ENCODE measurements around the gene ZNF208.
"Not testable (repeated sequence)": the region's sequence is repeated elsewhere in the genome, so short reads cannot be mapped to it uniquely, and the experiment has no call there.

ZNF208 gene

GRCh38 chr19:22010437-22011143 lies at the start of gene ZNF208:
ZNF208 (minus strand) TSS chr19:22010943; CDS start chr19:22010794, 149 bp downstream.
- intact Hi-C loops (cut with DNase I), result not testable (repeated sequence)
- peak in 9 of 10 donors; percentile 6 to 88 (median 40) for DNase-seq

DNA sequence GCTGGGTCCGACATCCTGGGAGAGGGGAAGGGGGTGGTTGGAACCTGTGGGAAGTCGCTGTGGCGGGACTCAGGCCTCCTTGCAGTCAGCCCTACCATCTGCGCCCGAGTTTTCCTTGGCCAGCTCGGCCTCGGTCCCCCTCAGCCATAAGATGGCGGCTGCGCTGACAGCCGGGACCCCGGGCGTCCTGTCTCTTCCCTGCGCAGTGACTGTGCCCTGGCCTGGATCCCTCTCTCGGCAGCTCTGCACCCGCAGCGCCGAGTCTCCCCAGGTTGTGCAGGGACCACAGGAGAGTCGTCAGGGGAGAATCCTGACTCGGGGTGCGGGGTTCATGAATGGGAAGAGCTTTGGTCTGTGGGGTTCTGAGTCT lies 41.9 kb upstream of the ZNF208 start:
- peak in 1 of 10 donors; percentile 77 for DNase-seq
- intact Hi-C loops (cut with DNase I), result no loop called here

DNA sequence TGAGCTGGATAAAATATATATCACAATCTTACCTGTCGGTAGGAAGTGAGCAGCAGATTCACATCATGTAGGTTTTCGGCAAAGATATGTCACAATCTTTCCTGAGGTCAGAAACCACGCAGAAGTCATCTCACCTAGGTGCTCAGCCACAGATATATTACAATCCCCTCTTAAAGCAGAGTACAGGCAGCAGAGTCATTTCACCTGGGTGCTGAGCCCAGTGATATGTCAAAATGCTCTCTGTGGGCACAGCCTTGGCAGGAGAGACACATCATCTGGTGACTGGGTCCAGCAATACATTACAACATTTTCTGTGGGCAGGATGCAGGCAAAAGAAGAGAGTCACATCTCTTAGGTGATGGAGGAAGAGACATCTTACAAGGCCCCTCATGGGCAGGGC lies 30.4 kb upstream of the ZNF208 start:
- DNase-seq; intact Hi-C loops (cut with DNase I): not testable (repeated sequence)

GRCh38 chr19:22030680-22031079 lies 19.9 kb upstream of the ZNF208 start:
- intact Hi-C loops (cut with DNase I), result no loop called here

GRCh38 chr19:22026687-22027086 lies 15.9 kb upstream of the ZNF208 start:
- intact Hi-C loops (cut with DNase I), result no loop called here
- no peak for DNase-seq

More at GRCh38 chr19:22030680-22031079, 19.9 kb upstream of the ZNF208 start:
- no peak for DNase-seq

DNA sequence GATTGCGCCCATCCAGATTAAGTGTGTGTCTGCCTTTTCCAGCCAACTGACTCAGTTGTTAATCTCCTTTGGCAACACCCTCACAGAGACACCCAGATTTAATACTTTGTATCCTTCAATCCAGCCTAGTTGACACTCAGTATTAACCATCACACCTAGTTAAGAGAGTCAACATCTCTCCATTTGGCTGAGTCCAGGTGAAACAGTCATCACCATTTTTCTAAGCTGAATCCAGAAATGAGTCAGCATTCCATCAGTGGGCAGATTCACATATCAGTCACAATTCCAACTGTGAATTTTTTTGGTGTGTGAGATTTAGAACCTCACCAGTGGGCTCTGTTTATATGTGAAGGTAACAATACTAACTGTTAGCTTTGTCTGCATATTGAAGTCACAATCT lies 14.8 kb upstream of the ZNF208 start:
- intact Hi-C loops (cut with DNase I); DNase-seq: not testable (repeated sequence)

GRCh38 chr19:21970466-21970865 lies 40.3 kb downstream of the ZNF208 start:
- no peak for DNase-seq
- intact Hi-C loops (cut with DNase I), result no loop called here

GRCh38 chr19:21947775-21948174 lies 63.0 kb downstream of the ZNF208 start:
- intact Hi-C loops (cut with DNase I), result no loop called here
- DNase-seq, result no peak

DNA sequence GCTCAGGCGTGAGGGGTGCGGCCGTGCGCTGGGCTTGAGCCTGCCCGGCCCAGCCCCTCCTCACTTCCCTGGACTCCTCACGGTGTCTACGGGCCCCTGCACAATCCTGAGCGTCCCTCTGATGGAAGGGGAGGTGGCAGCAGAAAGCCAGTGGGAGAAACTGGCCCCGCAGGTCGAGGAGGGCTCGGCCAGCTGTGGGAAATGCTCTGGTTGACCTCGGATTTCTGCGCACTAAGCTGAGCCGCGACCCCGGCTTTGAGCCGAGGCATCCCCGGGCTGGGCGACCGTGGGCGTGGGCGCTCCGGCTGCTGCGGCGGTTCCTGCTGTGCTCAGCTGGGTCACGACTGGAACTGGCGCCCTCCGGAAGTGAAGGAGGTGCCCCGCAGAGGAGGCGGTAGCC lies 70.1 kb downstream of the ZNF208 start:
- DNase-seq, result peak in 4 of 10 donors; percentile 19 to 69 (median 58)
- intact Hi-C loops (cut with DNase I), result no loop called here

DNA sequence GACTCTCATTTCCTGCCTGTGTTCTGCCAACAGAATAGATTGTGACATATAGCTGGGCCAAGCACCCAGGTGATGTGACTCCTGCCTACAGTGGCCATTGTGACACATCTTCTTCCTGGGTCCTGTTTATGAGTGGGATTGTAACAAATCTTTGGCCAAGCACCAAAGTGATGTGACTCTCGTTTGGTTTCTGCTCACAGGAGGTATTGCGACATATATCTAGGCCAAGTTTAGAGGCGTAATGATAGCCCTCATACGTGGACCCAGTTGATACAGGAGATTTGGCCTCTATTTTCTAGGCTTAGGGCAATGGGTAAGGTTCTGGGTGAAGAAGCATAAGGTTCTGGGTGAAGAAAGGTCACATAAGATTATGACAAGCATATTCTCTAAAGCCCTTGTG lies 76.2 kb downstream of the ZNF208 start:
- no peak for DNase-seq
- intact Hi-C loops (cut with DNase I), result no loop called here

GRCh38 chr19:21934131-21934530 lies 76.6 kb downstream of the ZNF208 start:
- intact Hi-C loops (cut with DNase I), result no loop called here
- no peak for DNase-seq

GRCh38 chr19:21922276-21922675 lies 88.5 kb downstream of the ZNF208 start:
- intact Hi-C loops (cut with DNase I), result no loop called here
- DNase-seq, result no peak

- intact Hi-C loops (cut with DNase I), result no loop called here
- no peak for DNase-seq
These were observed 89.0 kb downstream of the ZNF208 start for GRCh38 chr19:21921691-21922180.

DNA sequence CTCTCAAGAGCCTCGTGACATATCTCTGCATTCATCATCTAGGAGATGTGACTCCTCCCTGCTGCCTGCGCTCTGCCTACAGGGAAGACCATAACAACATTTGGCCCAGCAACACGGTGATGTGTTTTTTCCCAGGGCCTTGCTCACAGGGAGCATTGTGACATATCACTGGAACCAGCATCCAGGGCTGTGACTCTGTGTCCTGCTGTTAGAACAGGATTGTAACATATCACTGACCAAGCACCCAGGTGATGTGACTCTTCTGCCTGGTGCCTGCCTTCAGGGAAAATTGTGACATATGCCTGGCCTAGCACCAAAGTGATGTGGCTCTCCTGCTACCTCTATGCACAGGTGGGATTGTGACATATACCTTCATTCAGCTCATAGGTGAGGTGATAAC lies 95.3 kb downstream of the ZNF208 start:
- intact Hi-C loops (cut with DNase I), result no loop called here
- no peak for DNase-seq

DNA sequence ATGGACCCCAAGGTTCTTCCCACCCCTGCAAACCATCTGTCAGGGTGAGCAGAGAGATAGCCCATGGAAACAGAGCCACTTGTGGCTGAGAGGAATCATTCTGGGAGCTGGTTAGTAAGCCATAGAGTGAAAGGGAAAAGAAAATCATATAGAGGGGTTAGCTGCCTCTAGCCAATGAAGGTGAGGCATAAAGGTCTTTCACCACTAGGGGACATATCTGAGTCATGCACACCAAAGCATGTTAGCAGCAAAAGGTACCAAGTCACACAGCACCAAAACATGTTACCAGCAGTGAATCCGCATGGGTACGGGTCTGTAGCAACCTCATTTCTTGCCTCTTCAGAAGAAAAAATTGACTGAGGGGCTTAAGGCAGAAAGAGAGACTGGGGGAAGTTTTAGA lies 98.1 kb downstream of the ZNF208 start:
- DNase-seq, result no peak
- intact Hi-C loops (cut with DNase I), result no loop called here

DNA sequence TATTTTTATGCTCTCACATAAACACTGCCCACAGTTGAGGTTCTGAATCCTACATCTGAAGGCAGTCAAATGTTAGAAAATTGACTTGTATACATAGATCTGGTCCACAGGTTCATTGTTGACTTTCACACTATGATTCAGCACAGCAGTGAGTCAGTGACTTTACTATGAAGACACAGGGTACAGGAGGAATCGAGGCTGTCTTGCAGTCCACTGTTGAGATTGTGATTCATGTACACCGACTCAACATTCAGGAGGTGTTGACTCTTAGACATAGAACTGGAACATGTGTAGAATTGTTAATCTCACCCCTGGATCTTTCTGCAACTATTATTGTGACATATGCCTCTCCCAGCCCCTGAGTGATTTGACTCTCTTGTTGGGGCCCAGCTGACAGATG lies 100.4 kb downstream of the ZNF208 start:
- intact Hi-C loops (cut with DNase I), result no loop called here
- no peak for DNase-seq

- no peak for DNase-seq
- intact Hi-C loops (cut with DNase I), result no loop called here
These were observed 102.7 kb downstream of the ZNF208 start for GRCh38 chr19:21908066-21908465.

DNA sequence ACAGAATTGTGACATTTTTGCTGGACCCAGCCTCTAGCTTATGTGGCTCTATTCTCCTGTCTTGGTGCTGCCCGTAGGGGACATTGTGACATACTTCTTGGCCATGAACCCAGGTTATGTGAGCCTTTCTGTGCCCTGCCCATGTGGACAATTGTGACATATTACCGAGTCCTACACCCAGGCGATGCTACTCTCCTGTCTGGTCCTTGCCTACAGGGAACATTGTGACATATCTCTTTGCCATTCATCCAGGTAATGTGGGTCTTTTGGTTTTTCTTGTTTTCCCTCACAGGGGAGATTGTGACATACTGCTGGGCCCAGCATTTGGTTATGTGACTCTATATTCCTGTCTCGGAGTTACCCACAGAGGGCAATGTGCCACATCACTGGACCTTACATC lies 103.2 kb downstream of the ZNF208 start:
- intact Hi-C loops (cut with DNase I), result no loop called here
- DNase-seq, result no peak

DNA sequence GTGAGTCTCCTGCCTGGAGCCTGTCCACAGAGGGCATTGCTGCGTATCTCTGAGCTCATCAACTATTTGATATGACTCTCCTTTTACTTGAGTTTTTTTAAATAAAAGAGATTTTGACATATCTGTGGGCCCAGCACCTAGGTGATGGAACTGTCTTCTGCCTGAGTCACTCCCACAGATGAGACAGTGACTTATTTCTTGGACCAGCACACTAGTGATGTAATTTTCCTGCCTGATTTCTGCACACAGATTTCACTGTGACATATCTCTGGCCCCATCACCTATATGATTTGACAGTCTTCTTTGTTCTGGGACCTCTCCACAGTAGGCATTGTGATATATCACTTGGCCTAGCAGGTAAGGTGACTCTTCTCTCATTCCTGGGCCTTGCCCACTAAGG lies 108.2 kb downstream of the ZNF208 start:
- intact Hi-C loops (cut with DNase I), result no loop called here
- no peak for DNase-seq

GRCh38 chr19:21901861-21902260 lies 108.9 kb downstream of the ZNF208 start:
- intact Hi-C loops (cut with DNase I), result no loop called here
- no peak for DNase-seq

GRCh38 chr19:21900401-21900800 lies 110.3 kb downstream of the ZNF208 start:
- DNase-seq, result no peak
- intact Hi-C loops (cut with DNase I), result no loop called here

DNA sequence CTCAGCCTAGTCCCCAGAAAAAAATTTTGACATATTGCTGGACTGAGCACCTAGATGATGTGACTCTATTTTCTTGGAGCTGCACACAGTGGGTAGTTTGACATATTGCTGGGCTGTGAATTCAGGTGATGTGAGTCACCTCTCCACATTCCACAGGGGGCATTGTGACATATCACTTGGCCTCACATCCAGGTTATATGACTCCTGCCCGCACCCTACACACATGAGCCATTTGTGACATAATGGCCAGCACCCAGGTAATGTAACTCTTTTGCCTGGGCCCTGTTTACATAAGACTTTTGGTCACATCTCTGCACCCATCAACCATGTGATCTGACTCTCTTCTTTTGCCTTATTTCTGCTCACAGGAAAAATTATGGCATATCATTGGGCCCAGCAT lies 119.7 kb downstream of the ZNF208 start:
- intact Hi-C loops (cut with DNase I), result no loop called here
- no peak for DNase-seq

DNA sequence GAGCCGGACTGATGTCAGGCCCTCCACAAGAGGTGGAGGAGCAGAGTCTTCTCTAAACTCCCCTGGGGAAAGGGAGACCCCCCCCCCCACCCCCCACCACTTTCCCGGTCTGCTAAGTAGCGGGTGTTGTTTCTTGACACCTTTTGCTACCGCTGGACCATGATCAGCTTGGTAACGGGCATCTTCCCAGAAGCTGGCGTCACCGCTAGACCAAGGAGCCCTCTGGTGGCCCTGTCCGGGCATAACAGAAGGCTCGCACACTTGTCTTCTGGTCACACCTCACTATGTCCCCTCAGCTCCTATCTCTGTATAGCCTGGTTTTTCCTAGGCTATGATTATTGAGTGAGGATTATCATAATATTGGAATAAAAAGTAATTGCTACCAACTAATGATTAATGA lies 120.7 kb downstream of the ZNF208 start:
- DNase-seq, result peak in 6 of 10 donors; percentile 29 to 85 (median 47)
- intact Hi-C loops (cut with DNase I), result not testable (repeated sequence)
